ENCODE measurements around the gene STK39. TPM values are rescaled to one million over a fixed set of nuclear protein-coding genes. Genes with fewer than 3 reads are reported as not detected.

Gene STK39
- total RNA-seq, 1 experiment from 2014 or later, result 35.3 TPM

DNA sequence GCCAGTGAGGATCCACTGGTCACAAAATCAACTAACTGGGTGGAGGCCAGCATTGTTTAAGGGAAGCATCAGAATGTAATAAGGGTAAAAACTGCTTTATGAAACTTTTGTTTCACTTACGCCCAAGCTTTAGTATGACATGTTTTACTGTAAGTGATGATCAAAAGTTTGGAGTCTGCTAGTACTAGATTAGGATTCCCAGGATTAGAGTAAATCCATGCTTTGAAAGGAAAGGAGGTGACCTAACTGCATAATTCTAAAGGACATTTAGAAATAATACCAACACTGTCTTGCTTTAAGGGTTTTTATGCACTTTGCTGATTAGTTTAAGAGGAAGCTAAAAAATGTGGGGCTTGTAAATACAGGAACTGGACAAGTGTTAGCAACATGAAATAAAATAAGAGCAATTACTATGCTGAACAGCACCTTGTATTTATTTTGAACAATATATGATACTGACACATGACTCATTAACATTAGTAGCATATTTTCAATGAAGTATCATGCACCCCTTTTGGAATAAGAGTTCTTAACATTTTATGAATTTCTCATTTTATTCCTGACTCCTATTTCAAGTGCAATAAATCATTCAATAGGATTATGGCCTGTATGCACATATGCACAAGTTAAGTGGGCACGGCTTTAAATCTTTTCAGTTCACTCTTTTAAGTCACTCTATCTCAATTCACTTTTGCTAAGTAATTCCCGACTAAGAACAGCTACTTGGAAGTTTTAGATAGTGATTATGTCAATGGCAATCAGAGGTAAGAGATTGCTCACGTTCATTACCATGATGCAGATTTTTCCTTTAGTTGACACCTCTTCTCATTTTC is 62.5 kb downstream of the STK39 start:
- no peak for DNase-seq (ENCODE audit: low read depth)

DNA sequence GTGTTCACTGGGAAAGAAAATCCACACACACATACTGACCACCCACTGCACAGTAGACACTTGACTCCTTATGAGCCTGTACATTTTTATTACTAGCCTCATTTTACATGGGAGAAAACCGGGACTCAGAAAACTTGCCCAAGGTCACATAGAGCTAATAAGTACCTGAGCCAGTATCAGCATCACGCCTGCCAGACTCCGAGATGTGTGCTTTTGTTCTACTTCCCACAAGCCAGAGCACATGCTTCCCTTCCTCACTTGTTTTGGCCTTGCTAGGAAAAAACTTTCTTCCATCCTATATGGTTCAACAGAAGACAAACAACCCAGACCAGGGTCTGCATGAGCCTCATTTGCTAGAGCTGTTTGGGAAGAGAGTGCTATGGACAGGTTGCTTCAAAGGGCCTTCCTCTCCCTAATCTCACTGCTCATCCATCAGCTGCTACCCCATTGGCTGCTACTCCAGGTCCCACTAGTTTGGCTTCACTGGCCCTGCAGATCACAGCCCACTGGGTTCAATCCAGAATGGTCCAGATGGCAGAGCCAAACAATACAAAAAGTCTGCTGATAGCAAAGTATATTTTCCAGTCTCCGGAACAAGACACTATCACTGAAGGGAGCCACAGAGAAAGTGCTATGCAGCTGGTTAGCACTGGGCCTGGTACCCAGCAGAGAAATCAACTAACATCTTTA is 63.9 kb downstream of the STK39 start:
- no peak for DNase-seq (ENCODE audit: low read depth)

DNA sequence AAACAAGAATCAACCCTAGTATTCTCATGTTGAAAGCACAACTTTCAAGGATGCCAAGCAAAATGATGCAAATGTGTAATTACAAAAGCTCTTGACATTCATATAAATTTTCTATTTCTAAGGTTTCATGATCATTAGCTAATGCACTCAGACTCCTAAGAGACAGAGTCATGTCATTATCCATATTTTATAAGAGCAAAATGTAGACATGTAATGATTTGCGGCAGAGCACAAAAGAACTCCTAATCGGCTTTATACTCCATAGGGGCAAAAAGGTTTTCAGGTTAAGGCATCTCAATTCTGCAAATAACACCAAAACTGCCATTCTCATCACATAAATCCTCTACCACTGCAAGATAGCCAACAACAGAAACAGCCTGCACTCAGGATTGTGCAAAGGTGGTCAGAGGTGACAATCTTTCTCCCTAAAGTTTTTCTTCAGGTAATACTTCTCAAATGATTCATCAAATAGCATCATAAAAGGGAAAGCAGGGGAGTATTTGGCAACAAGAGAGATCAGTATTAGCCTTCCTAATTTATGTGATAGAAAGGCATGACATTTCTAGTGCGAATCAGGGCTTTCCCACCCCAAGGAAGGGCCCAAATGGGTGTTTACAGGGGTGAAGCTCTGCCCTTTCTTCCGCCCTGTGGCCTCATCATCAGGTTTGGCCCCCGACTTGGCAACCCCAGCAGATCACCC is 64.7 kb downstream of the STK39 start:
- DNase-seq (ENCODE audit: low read depth), result no peak

DNA sequence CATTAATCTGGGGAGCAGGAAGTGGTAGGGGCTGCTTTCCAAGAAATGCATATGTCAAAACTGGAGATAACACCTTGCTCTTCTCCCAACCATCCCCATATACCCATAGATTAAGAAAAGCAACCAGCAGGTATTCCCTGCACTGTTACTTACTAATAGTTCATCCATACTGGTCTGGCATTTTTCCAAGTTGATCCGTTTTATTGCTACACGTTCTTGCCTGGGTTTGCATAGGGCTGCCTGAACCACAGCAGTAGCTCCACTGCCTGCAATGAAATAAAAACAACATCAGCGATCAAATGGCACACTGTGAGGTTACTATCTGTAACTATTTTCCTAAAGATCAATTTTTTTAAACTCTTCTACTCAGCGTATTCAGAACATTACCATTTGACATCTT is 65.6 kb downstream of the STK39 start:
- DNase-seq (ENCODE audit: low read depth), result no peak

DNA sequence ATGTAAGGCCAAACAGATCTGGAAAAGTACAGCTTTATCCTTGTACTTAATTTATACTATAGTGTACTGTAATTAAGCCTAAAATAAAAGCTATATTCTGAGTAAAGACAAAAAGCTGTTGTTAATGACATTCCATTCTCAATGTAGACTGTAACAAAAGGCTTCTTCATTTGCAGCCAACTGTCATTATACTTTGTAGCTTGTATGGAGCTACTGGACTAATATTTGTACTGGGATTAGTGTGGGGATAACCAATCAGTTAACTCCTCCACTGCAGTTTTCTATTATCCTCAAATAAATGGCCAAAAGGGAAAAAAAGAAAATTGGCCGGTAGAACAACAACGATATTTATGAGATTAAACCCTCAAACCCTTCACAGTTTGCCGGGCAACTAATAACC is 66.5 kb downstream of the STK39 start:
- DNase-seq (ENCODE audit: low read depth), result no peak

DNA sequence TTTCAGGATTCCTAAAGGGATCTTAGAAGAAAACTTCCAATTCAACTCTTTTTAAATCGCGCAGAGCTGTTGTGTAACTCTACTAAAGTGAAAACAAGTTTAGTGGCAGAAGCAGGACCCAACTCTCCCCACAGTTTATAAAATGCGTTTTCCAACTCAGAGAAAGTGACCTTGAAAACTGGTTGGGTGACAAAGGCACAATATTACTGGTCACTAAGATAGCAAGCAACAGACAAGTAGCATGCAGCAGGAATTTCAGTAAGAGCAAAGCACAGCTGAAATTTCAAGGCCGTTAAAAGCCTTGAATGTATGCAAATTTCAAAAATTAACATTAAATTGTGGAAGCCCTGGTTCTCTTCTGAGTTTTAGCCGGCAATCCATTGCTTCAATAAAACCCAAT is 66.9 kb downstream of the STK39 start:
- DNase-seq (ENCODE audit: low read depth), result no peak

DNA sequence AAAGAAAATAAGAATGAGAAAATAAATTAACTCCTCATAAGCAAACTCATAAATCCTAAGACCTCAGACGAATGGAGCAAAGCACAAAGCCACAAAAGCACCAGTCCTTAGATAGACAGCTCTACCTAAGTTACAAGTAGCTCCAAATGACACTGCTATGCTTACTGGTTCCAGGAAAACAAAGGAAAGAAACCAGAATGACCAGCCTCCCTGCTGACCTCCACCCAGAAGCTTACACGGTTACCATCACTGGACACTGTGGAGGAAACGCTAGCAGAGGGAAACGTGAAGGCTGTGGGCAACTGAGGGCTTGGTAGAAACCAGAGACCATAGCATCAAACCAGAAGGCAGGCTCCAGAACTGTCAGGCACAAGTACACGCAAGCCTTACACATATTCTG is 67.8 kb downstream of the STK39 start:
- DNase-seq (ENCODE audit: low read depth), result no peak

DNA sequence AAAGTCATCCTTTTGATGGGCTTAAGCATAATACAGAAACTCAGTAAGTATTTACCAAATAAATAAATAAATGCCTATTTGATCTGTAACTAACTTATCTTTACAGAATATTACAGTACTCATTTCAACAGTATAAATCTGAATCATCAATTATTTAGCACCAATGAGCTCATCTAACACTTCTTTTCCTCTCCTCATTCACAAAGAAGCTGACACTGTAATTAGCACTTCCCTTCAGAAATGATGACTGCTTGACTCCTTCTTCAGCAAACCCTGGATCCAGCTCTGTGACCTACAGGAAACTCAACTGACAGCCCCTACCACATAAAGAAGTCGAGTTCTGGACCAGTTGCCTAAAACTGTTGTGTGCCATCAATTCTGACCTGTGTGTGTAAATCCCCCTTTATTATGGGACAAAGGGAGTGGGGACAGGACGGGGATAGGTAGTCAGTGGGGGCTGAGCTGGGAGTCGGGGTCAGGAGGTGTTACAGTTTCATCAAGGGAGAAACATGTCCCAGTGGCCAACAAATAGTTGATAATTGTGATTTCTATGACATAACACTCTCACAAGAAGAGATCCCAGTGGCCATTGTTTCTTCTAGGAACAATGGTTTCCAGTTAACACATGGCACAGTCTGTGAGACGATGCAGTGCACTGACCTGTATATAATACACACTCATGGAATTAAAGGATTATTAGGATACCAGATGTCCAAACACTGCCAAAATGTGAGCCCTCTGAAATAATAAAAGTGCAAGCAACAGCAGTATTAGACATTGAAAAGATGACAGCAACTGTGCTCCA is 68.7 kb downstream of the STK39 start:
- DNase-seq (ENCODE audit: low read depth), result no peak

DNA sequence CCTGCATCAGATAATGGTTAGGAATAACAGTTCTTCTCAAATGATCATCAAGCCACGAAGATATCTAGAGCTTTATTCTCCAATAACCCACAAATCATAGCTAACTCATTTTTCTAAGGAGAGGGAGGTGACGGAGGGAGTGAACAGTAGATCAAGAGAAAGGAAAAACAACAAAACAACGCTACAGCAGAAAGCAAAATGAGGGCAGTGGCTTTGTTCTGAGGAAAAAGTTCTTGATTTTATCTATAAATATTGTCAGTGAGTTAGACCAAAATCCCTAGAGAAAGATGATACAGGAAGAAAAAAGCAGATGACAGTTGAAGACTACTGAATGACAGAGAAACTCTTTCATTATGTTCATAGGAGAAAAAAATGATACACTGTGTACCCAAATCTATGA is 71.0 kb downstream of the STK39 start:
- no peak for DNase-seq (ENCODE audit: low read depth)

DNA sequence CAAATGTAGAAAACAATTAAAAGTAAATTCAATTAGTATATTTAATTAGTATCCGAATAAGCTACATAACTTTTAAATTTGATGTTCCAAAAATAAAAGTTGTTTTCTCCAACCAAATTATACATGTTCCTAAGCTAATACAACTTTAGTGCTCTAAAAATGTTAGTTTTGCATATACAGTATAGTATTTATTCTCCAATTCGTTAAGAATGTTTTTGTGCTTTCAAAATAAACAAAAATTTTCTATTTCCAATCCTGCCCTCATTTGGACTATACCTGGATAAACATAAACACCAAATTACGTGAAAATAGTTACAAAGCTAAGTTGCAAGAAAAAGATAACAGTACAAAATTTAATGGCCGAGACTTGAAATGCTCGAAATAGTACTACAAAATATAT is 71.9 kb downstream of the STK39 start:
- DNase-seq (ENCODE audit: low read depth), result no peak

DNA sequence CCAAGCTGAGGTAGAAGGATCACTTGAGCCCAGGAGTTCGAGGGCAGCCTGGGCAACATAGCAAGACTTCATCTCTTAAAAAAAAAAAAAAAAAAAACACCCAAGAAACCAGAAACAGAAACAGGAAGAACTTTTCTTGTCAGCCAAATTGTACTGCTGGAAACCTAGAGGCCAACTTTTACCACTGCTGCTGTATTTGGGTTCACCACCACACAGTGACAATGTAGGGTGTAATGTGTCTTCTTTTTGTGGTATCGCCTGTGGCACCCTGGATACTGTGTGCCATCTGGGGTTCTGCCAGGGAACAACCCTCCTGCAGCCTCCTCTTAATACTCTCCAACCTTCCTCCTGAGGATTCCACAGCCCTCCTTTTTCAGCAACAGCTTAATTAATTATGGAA is 72.6 kb downstream of the STK39 start:
- no peak for DNase-seq (ENCODE audit: low read depth)

DNA sequence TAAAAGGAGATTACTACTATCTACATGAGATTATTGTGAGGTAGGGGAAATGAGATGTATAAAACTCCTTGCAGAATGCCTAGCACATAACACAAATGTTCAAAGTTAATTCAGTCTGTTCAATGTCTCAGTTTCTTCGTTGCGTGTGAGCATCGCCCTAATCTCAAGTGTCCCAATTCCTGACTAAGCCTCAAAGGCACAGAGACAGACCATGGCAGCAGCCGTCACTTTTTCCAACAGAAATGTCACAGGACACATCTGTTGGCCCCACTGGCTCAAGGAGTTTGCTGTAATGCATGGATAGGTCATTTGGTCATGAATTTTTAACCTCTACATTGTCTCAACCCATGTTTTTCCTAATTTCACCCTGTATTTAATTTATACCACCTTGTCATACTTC is 75.3 kb downstream of the STK39 start:
- no peak for DNase-seq (ENCODE audit: low read depth)

DNA sequence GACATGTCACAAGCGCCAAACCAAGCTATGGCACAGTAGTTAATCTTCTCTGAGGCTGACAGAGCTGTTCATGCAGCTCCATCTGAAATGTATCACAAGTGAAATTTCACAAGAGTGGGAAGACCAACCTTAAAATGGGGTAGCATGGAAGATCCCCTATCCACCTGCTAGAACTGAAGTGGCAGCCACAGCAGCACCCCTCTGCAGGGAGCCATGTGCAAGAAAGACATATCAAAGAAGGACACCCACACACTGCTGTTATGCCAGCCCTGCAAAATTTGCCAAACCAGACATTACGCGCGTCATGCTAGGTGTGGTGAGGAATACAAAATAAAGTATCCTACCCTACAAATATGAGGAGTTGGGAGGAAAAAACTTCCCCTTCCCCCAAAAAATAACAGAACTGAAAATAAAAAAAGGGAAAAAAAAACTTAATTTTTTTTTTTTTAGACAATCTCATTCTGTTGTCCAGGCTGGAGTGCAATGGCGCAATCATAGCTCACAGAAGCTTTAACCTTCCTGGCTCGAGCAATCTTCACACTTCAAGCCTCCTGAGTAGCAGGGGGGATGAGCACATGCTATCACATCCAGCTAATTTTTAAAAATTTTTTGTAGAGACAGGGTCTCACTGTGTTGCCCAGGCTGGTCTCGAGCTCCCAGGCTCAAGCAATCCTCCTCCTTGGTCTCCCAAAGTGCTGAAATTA is 76.2 kb downstream of the STK39 start:
- DNase-seq (ENCODE audit: low read depth), result no peak

DNA sequence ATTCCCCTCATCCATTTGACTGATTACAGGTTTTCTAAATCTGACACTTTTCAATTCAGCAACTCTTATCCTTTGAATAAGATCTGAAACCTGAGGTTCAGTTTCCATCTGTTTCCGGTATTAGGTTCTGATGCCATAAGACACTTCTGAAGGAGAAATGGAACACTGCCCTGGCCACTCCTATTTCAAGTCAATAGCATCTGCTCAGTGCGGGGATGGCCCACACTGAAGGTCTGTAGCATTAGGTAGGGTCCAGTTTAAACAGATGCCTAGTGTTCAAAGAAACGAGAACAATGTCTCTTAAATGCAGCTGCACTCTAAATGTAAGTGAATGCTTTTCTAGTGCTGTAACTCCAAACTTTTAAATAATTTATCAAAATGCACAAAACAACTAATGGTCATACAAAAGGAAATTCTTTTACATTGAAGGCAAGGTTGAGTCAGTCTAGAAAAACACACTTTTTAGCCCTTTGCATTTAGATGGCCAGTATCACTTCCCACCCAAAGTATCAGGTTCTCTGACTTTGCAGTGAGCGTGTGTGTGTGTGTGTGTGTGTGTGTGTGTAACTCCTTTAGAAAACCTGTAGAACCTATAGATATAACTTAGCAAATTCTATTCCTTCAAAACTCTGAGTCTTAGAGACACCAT is 78.2 kb downstream of the STK39 start:
- no peak for DNase-seq (ENCODE audit: low read depth)

DNA sequence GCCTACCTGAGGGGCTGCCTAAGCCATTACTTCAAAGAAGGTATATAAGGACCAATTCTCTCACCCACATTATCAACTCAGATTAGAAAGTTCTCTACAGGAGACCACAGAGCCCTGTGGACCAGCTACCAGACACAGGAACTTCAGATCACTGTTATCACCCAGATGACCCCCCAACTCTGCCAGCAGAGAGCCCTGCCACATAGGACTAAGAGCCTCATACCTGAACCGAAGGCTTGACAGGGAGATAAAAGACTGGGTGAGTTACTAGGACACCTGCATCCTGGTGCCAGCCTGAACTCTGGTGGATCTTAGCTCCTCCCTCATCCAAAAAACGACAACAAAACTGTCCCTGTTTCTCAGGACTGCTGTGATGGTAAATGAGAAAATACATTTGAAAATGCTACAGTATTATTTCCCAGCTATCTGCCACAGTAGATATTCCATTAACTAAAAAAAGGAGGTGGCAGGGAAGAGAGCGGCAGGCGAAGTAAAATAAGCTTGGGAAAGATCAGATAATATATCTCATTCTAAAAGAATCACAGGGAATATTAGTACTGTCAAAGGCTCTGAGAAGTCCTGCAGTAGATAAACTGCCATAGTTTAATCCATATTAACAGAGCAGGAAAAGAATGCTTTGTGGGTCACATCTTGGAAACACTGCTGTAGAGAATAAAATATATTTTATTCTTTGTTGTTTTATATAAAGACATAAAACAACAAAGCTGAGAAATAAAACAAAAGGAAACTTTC is 79.7 kb downstream of the STK39 start:
- no peak for DNase-seq (ENCODE audit: low read depth)

DNA sequence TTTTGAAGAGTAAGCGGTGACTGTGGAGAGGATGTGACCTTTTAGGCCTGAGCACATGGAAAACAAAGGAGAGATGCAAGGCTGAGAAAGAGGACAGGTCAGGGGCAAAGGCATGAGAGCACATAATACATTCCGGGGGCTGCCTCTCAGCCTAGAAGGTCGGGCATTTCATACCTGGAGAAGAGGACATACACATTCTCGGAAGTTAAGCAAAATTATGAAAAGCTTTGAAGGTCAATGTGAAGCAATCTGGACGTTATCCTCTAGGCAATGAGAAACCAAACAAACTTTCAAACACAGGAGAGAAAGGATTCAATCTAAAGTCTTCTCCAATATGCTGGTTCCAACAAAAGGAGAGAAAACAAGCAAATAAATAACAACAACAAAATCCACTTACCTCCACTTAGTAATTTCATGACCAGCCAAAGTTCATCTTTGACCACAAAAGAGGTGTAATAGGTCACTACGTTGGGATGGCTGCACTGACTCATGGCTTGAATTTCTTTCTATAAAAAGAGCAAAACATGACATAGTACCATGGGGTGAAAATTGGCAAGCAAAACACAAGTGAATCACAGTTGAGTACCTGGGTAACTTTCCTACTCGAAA is 80.4 kb downstream of the STK39 start:
- DNase-seq (ENCODE audit: low read depth), result peak; percentile 71

DNA sequence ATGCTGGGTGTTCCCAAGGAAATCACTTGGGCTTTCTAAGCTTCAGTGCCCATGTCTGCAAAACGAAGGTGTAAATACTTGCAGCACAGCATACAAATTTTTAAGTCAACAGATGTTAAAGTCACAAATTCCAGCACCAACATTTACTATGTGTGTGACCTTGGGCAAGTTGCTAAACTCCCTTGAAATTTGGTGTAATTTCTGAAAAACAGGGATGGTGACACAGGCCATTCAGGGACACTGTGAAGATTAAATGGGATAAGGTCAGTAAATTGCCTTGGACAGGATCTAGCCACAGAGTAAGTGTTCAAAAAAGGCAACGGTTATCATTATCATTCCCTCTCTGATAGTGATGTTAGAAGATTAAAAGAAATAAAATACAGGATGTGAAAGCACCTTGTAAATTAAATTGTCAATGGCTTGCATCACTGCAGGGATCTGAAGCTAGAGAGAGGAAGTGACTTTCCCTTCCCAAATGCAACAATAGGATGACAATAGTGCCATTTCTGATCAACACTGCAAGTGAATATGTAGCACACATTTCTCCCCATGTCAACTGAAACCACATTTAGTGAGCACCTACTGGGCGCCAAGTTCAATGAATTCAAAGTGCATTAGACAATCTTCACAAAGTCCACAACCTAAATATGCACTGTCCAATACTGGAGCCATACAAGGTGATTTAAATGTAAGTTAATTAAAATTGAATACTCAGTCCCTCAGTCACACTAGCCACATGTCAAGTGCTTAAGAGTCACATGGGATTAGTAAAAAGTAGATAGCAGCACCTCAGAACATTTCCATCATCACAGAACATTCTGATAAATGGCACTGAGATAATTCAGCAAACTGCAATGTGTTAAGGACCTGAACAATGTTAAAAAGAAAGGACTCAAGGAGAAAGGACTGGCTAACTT is 81.2 kb downstream of the STK39 start:
- DNase-seq (ENCODE audit: low read depth), result no peak

DNA sequence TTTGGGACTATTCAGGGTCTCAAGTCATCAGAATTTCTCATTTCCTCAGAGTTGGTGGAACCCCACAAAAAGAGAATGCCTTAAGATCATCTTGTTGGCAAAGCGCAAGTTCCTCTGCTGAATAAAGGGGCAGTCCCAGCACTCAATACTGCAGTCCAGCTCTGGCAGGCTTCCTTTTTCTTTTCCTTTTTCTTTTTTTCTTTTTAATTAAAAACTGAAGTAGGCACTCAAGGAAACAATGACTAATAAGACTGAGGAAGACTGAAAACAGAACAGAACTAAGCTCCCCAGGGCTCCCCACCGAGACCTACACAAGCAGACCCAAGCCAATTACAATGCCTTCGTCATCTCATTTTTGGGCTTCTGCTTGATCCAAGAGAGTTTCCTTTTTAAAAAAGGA is 82.0 kb downstream of the STK39 start:
- no peak for DNase-seq (ENCODE audit: low read depth)

All from LHCN-M2 (cell line).